Hepatocyte (in vitro differentiated cells): ENCODE measurements around the gene PXDN. TPM values are rescaled to one million over a fixed set of nuclear protein-coding genes. Genes with fewer than 3 reads are reported as not detected.

Source experiments
- DNase-seq: peaks from one replicate; pipeline ENCODE4 v3.0.0-alpha.2; 2016; ENCODE audit warnings: low spot score
- H2AFZ ChIP-seq: fragments of 200-600 bp; sonication (generic); 2 replicates; pipeline ENCODE4 v1.6.0; 2016; ENCODE audit warnings: antibody characterized with exemption, mild to moderate bottlenecking
- H3K27ac ChIP-seq: fragments of 200-600 bp; sonication (generic); 2 replicates; pipeline ENCODE4 v1.5.1; 2016; ENCODE audit warnings: mild to moderate bottlenecking
- H3K27me3 ChIP-seq: fragments of 200-600 bp; sonication (generic); 2 replicates; pipeline ENCODE4 v1.6.1; 2016
- H3K36me3 ChIP-seq: fragments of 200-600 bp; sonication (generic); replicated peaks from 2 replicates; pipeline ENCODE4 v1.5.1; 2016; ENCODE audit warnings: low read depth; ENCODE audit not compliant: insufficient read depth
- H3K4me1 ChIP-seq: fragments of 200-600 bp; sonication (generic); 2 replicates; pipeline ENCODE4 v1.5.1; 2016; ENCODE audit warnings: mild to moderate bottlenecking, moderate library complexity; ENCODE audit not compliant: insufficient read depth
- H3K4me2 ChIP-seq: fragments of 200-600 bp; sonication (generic); 2 replicates; pipeline ENCODE4 v1.6.0; 2016
- H3K4me3 ChIP-seq: fragments of 200-600 bp; sonication (generic); 2 replicates; pipeline ENCODE4 v1.5.1; 2016; ENCODE audit warnings: mild to moderate bottlenecking
- H3K79me2 ChIP-seq: fragments of 200-600 bp; sonication (generic); 2 replicates; pipeline ENCODE4 v1.6.0; 2017; ENCODE audit warnings: mild to moderate bottlenecking
- H3K9me2 ChIP-seq: fragments of 200-600 bp; sonication (generic); replicated peaks from 2 replicates; pipeline ENCODE4 v1.6.0; 2017; ENCODE audit warnings: mild to moderate bottlenecking; ENCODE audit not compliant: insufficient read depth
- H3K9me3 ChIP-seq: fragments of 200-600 bp; sonication (generic); 2 replicates; pipeline ENCODE4 v1.5.1; 2016; ENCODE audit warnings: low read depth, mild to moderate bottlenecking
- H4K20me1 ChIP-seq: fragments of 200-600 bp; sonication (generic); 2 replicates; pipeline ENCODE4 v1.6.0; 2016; ENCODE audit warnings: mild to moderate bottlenecking; ENCODE audit not compliant: insufficient read depth, poor library complexity, severe bottlenecking
- CTCF ChIP-seq: fragments of 200-600 bp; sonication (generic); IDR thresholded peaks from 2 replicates; pipeline ENCODE4 v1.5.1; 2016; ENCODE audit warnings: antibody characterized with exemption, mild to moderate bottlenecking; ENCODE audit not compliant: poor library complexity
- EZH2 ChIP-seq: fragments of 200-600 bp; sonication (generic); IDR thresholded peaks from 2 replicates; pipeline ENCODE4 v1.6.1; 2016; ENCODE audit warnings: antibody characterized with exemption, mild to moderate bottlenecking, borderline replicate concordance
- EZH2phosphoT487 ChIP-seq: fragments of 200-600 bp; sonication (generic); IDR thresholded peaks from one replicate; pipeline ENCODE4 v1.6.1; 2018; ENCODE audit warnings: antibody characterized with exemption, mild to moderate bottlenecking, low read depth, moderate library complexity; ENCODE audit not compliant: unreplicated experiment, severe bottlenecking
- WGBS: methylation state at CpG from one replicate; pipeline ENCODE4 v1.1.6; 2016; ENCODE audit warnings: low lambda C conversion rate; ENCODE audit errors: missing lambda C conversion rate; 5-methylcytosine and 5-hydroxymethylcytosine counted together
- polyA plus RNA-seq: library from polyadenylated mRNA; unstranded; fragments of >200 nt; fragmentation: Nextera tagmentation; extraction: Ambion mirVana; gene quantifications from 2 replicates; pipeline ENCODE4 v1.2.1, GENCODE V29; 2016
- total RNA-seq: library from RNA; depleted of rRNA; stranded (reverse); fragments of >200 nt; gene quantifications from 2 replicates; pipeline ENCODE4 v1.2.3, GENCODE V29; 2014

PXDN gene
- total and polyA plus RNA-seq, 2 experiments from 2014 or later, result 107 to 118 TPM

GRCh38 chr2:1632510-1632909 is 111.8 kb downstream of the PXDN start:
- Histone ChIP-seq H3K27me3 (no peaks in the 10 kb centered on the region), H3K4me3 (no peak overlapping the region), H2AFZ (no peak overlapping the region), H3K79me2 (no peaks in the 10 kb centered on the region), H3K9me2 (no peaks in the 10 kb centered on the region), H4K20me1 (no peaks in the 10 kb centered on the region), H3K27ac (peak overlapping the region; percentile 80), H3K9me3 (no peaks in the 10 kb centered on the region), H3K4me2 (peak overlapping the region; percentile 19), H3K36me3 (no peaks in the 10 kb centered on the region), H3K4me1 (peaks cover 19% of the 10 kb centered on the region)
- 97% methylated on average over 13 of the region's 13 CpGs for WGBS
- no peak for DNase-seq
- TF ChIP-seq EZH2, result no peak
- TF ChIP-seq EZH2phosphoT487, result no peak
- no peak for TF ChIP-seq CTCF

- TF ChIP-seq EZH2phosphoT487, result no peak
- no peak for TF ChIP-seq CTCF
- no peak for TF ChIP-seq EZH2
- H2AFZ ChIP-seq, result no peak overlapping the region
- H3K9me3 ChIP-seq, result no peaks in the 10 kb centered on the region
- H3K4me3 ChIP-seq, result no peak overlapping the region
- no peaks in the 10 kb centered on the region for H3K9me2 ChIP-seq
- no peaks in the 10 kb centered on the region for H3K27me3 ChIP-seq
- 75% methylated on average over 7 of the region's 7 CpGs for WGBS
- H3K36me3 ChIP-seq, result no peaks in the 10 kb centered on the region
- no peak overlapping the region for H3K4me2 ChIP-seq
- peak; percentile 38 for DNase-seq
- H3K4me1 ChIP-seq, result peaks cover 19% of the 10 kb centered on the region
- peak overlapping the region; percentile 80 for H3K27ac ChIP-seq
- H4K20me1 ChIP-seq, result no peaks in the 10 kb centered on the region
- H3K79me2 ChIP-seq, result no peaks in the 10 kb centered on the region
These were observed 112.3 kb downstream of the PXDN start for GRCh38 chr2:1632002-1632348.

- TF ChIP-seq EZH2phosphoT487, result no peak
- no peak for TF ChIP-seq CTCF
- TF ChIP-seq EZH2, result no peak
- DNase-seq, result no peak
- no peaks in the 10 kb centered on the region for H3K9me3 ChIP-seq
- H3K79me2 ChIP-seq, result no peaks in the 10 kb centered on the region
- 78% methylated on average over 6 of the region's 6 CpGs for WGBS
- no peak overlapping the region for H3K4me3 ChIP-seq
- no peaks in the 10 kb centered on the region for H3K36me3 ChIP-seq
- no peaks in the 10 kb centered on the region for H4K20me1 ChIP-seq
- H3K27me3 ChIP-seq, result no peaks in the 10 kb centered on the region
- no peak overlapping the region for H2AFZ ChIP-seq
- H3K9me2 ChIP-seq, result no peaks in the 10 kb centered on the region
- H3K27ac ChIP-seq, result peak overlapping the region; percentile 80
- peaks cover 19% of the 10 kb centered on the region for H3K4me1 ChIP-seq
- H3K4me2 ChIP-seq, result no peak overlapping the region
These were observed 112.9 kb downstream of the PXDN start for GRCh38 chr2:1631292-1632001.
